Measurements from ENCODE around the gene TVP23C. TPM values are rescaled to one million over a fixed set of nuclear protein-coding genes. Genes with fewer than 3 reads are reported as not detected.

Gene TVP23C
- total and polyA plus RNA-seq, 2 of the 8 experiments (the other 6 are each of a cell fraction or from before 2014, with no cell fraction given): 2.9 to 9.6 TPM

DNA sequence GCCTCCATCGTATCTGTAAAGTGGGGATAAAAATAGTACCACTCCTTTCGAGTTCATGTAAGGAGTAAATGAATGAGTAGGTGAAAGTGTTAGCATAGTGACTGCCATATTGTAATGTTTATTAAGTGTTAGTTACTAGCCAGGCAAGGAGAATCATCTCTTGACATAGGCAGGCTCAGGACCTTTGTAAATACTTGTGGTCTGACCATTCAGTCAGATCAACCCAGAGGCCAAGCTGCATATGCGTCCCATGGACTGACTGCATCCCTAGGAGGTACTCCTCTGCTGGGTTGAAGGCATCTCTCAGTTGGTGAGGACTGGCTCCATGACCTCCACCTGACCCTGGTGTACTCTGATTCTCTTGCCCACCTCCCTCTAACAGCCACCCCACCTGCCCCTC is 55.4 kb downstream of the TVP23C start:
- H2AK5ac ChIP-seq (ENCODE audit: low read depth, low read length): no peak overlapping the region
- peaks cover 0 to 4% (median 0%) of the 10 kb centered on the region in 4 experiments; a peak in 1 of 8 replicates for H3K36me3 ChIP-seq (ENCODE audit: control insufficient read depth in 2 of 4, insufficient read depth in 4 of 4, low read length in 3 of 4)
- no peaks in the 10 kb centered on the region for H3K79me2 ChIP-seq (ENCODE audit: control insufficient read depth in 1 of 2, insufficient read depth in 2 of 2, low read length in 2 of 2)
- H4K5ac ChIP-seq (ENCODE audit: insufficient read length, low read depth, low read length): no peak overlapping the region
- FAIRE-seq (no peak), DNase-seq (ENCODE audit: low read depth in 1 of 2, low spot score in 2 of 2) (no peak)
- no peak overlapping the region for H2BK120ac ChIP-seq (replicated peaks; ENCODE audit: low read depth, low read length)
- H2BK20ac ChIP-seq (ENCODE audit: low read length): no peak overlapping the region
- WGBS, 2 experiments (ENCODE audit: extremely low coverage in 1 of 2, insufficient coverage in 1 of 2, insufficient read length in 1 of 2, insufficient replicate concordance in 2 of 2, low coverage in 1 of 2, low lambda C conversion rate in 2 of 2, missing lambda C conversion rate in 1 of 2): 98% methylated on average over 3 of the region's 3 CpGs; no CpG with 5 or more reads in 1 of the 2 experiments
- no peak overlapping the region for H3K9ac ChIP-seq (replicated peaks in 1 of 4; ENCODE audit: extremely low read depth in 1 of 4, low read depth in 3 of 4, low read length in 3 of 4)
- H3K27ac ChIP-seq (ENCODE audit: low read depth, low read length): no peak overlapping the region
- no peak overlapping the region for H3K14ac ChIP-seq (ENCODE audit: insufficient read length)
- no peak overlapping the region for H3K4ac ChIP-seq (replicated peaks; ENCODE audit: insufficient read length, low read depth, low read length)
- POLR2A ChIA-PET (ENCODE audit: partially characterized antibody): no interaction called here
- no peak overlapping the region for H3K56ac ChIP-seq (replicated peaks; ENCODE audit: insufficient read length, low read depth, low read length)
- CTCF ChIA-PET (ENCODE audit: partially characterized antibody): interaction anchor here (1.2 to 1.4 kb wide), 2 partner anchors 62 to 249 kb away, joined by 3 read pairs; no protein-coding TSS in a partner anchor
- H2BK5ac ChIP-seq (ENCODE audit: low read depth, low read length): no peak overlapping the region; the same call in 1 of the 2 replicates
- no peak overlapping the region for H3K18ac ChIP-seq (ENCODE audit: extremely low read depth, low read length)
- no peaks in the 10 kb centered on the region; the same call in 1 of the 2 replicates for H3K79me1 ChIP-seq (ENCODE audit: low read depth, low read length)
- H2AFZ ChIP-seq (ENCODE audit: low read length): no peak overlapping the region
- no peak overlapping the region for H3K4me2 ChIP-seq (ENCODE audit: insufficient read depth in 1 of 2, low read depth in 2 of 2, low read length in 2 of 2)
- H4K91ac ChIP-seq (replicated peaks; ENCODE audit: insufficient read length, low read length): no peak overlapping the region
- H3K23me2 ChIP-seq (ENCODE audit: low read depth, low read length): no peaks in the 10 kb centered on the region
- no peak overlapping the region for H3K4me3 ChIP-seq (ENCODE audit: extremely low read depth in 1 of 4, insufficient read depth in 2 of 4, low read depth in 3 of 4, low read length in 4 of 4)
- no peak overlapping the region for H2BK15ac ChIP-seq (ENCODE audit: low read length)
- H4K20me1 ChIP-seq (replicated peaks in 1 of 2; ENCODE audit: control insufficient read depth in 1 of 2, insufficient read depth in 2 of 2, low read length in 2 of 2): no peaks in the 10 kb centered on the region
- H3K9me3 ChIP-seq (ENCODE audit: insufficient read depth in 2 of 2, low read depth in 1 of 2, low read length in 1 of 2): no peaks in the 10 kb centered on the region
- H3K4me1 ChIP-seq (replicated peaks in 1 of 4; ENCODE audit: control insufficient read depth in 3 of 4, insufficient read depth in 4 of 4, low read length in 3 of 4): no peaks in the 10 kb centered on the region
- no peak overlapping the region for H2BK12ac ChIP-seq (ENCODE audit: low read depth, low read length)
- H3K27me3 ChIP-seq (replicated peaks in 1 of 4; ENCODE audit: control insufficient read depth in 3 of 4, extremely low read depth in 1 of 4, insufficient read depth in 3 of 4, low read length in 3 of 4): no peaks in the 10 kb centered on the region
- H3K23ac ChIP-seq (ENCODE audit: insufficient read length): no peak overlapping the region
- H4K8ac ChIP-seq (ENCODE audit: extremely low read depth, insufficient read depth, low read length): no peak overlapping the region
- TF ChIP-seq TAF7 (optimal IDR thresholded peaks at IDR 0.05; ENCODE audit: borderline replicate concordance, low read depth, low read length) (no peak), HDAC2 (IDR thresholded peaks at IDR 0.05; ENCODE audit: borderline replicate concordance in 1 of 2, low read depth in 2 of 2, low read length in 2 of 2) (no peak), CEBPB (IDR thresholded peaks at IDR 0.05; ENCODE audit: low read depth, low read length) (no peak), RNF2 (IDR thresholded peaks at IDR 0.05; ENCODE audit: borderline replicate concordance, low read depth, low read length, missing control alignments, poor library complexity, severe bottlenecking) (no peak), NANOG (IDR thresholded peaks at IDR 0.05; ENCODE audit: insufficient read depth, low read depth, low read length, poor library complexity, severe bottlenecking) (no peak), USF2 (IDR thresholded peaks at IDR 0.05; ENCODE audit: low read length) (no peak), CHD1 (IDR thresholded peaks at IDR 0.05; ENCODE audit: low read depth, low read length) (no peak), CHD2 (IDR thresholded peaks at IDR 0.05; ENCODE audit: low read length) (no peak), EZH2 (IDR thresholded peaks at IDR 0.05; ENCODE audit: low read depth, low read length, severe bottlenecking) (no peak)
- TF ChIP-seq, protein P1, sequence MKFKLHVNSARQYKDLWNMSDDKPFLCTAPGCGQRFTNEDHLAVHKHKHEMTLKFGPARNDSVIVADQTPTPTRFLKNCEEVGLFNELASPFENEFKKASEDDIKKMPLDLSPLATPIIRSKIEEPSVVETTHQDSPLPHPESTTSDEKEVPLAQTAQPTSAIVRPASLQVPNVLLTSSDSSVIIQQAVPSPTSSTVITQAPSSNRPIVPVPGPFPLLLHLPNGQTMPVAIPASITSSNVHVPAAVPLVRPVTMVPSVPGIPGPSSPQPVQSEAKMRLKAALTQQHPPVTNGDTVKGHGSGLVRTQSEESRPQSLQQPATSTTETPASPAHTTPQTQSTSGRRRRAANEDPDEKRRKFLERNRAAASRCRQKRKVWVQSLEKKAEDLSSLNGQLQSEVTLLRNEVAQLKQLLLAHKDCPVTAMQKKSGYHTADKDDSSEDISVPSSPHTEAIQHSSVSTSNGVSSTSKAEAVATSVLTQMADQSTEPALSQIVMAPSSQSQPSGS (IDR thresholded peaks at IDR 0.05; ENCODE audit: low read length): no peak
